IMR-90 (cell line): Measurements from ENCODE around the gene CDC25B. TPM values are rescaled to one million over a fixed set of nuclear protein-coding genes. Genes with fewer than 3 reads are reported as not detected.

Experiments used
- ATAC-seq: fragments of 200-7000 bp; cut with Tn5 transposase; 2 replicates; pipeline ENCODE4 v1.9.1; 2020; ENCODE audit warnings: low read depth, mild to moderate bottlenecking, moderate library complexity
- BruUV-seq: library from RNA; stranded (reverse); fragments of 400-500 nt; replicated peaks from 2 replicates; lab custom pipeline; 2021; lab: Mats Ljungman, UMichigan
- CTCF ChIA-PET: fragments of 300-600 bp; formaldehyde crosslinking; extraction: SDS; loops from one replicate; lab custom pipeline; 2021; ENCODE audit warnings: antibody characterized with exemption; lab: Yijun Ruan, JAX
- POLR2A ChIA-PET: fragments of 300-600 bp; sonication (Branson Sonifier 250); formaldehyde crosslinking; loops from one replicate; lab custom pipeline; 2022; ENCODE audit warnings: antibody characterized with exemption; ENCODE audit not compliant: unreplicated experiment; lab: Charles Lee
- DNase-seq: peaks from one replicate; pipeline ENCODE4 v3.0.0; 2013
- H2AFZ ChIP-seq: replicated peaks from 2 replicates; pipeline ENCODE3; 2013; ENCODE audit warnings: low read length, mild to moderate bottlenecking; ENCODE audit not compliant: poor library complexity
- H2AK5ac ChIP-seq: 2 replicates; pipeline ENCODE4 v1.6.1; 2013; ENCODE audit warnings: low read depth, low read length, inconsistent platforms
- H2AK9ac ChIP-seq: replicated peaks from 2 replicates; pipeline ENCODE3; 2013; ENCODE audit warnings: mild to moderate bottlenecking, low read depth, low read length, moderate library complexity; ENCODE audit not compliant: poor library complexity
- H2BK120ac ChIP-seq: 2 replicates; pipeline ENCODE4 v1.6.1; 2013; ENCODE audit warnings: low read depth, low read length, inconsistent platforms
- H2BK15ac ChIP-seq: 3 replicates; pipeline ENCODE4 v1.6.1; 2013; ENCODE audit warnings: low read depth, low read length, inconsistent platforms
- H2BK20ac ChIP-seq: 2 replicates; pipeline ENCODE4 v1.6.1; 2013; ENCODE audit warnings: low read depth, mild to moderate bottlenecking, inconsistent platforms, low read length, moderate library complexity
- H2BK5ac ChIP-seq: 2 replicates; pipeline ENCODE4 v1.6.1; 2013; ENCODE audit warnings: mild to moderate bottlenecking, low read depth, low read length, inconsistent platforms; ENCODE audit not compliant: poor library complexity, severe bottlenecking
- H3K14ac ChIP-seq: replicated peaks from 2 replicates; pipeline ENCODE4 v1.6.1; 2013; ENCODE audit warnings: low read depth, low read length, inconsistent platforms
- H3K18ac ChIP-seq: 2 replicates; pipeline ENCODE4 v1.6.1; 2013; ENCODE audit warnings: low read depth, low read length, control low read depth
- H3K23ac ChIP-seq: 2 replicates; pipeline ENCODE4 v1.6.1; 2013; ENCODE audit warnings: low read depth, low read length, inconsistent platforms
- H3K27ac ChIP-seq: 2 replicates; pipeline ENCODE4 v1.5.1; 2013; ENCODE audit warnings: mild to moderate bottlenecking, control low read depth, low read length; ENCODE audit not compliant: insufficient read depth
- H3K27me3 ChIP-seq: 2 replicates; pipeline ENCODE4 v1.6.1; 2013; ENCODE audit warnings: low read length; ENCODE audit not compliant: control insufficient read depth, insufficient read depth
- H3K36me3 ChIP-seq: 2 replicates; pipeline ENCODE4 v1.6.1; 2013; ENCODE audit warnings: low read length, mixed read lengths; ENCODE audit not compliant: control insufficient read depth, insufficient read depth
- H3K4ac ChIP-seq: 2 replicates; pipeline ENCODE4 v1.6.1; 2013; ENCODE audit warnings: low read depth, low read length, inconsistent platforms
- H3K4me1 ChIP-seq: 2 replicates; pipeline ENCODE4 v1.6.1; 2013; ENCODE audit warnings: low read length, mixed read lengths; ENCODE audit not compliant: control insufficient read depth, insufficient read depth
- H3K4me2 ChIP-seq: 2 replicates; pipeline ENCODE4 v1.6.1; 2013; ENCODE audit warnings: low read depth, mild to moderate bottlenecking, control low read depth, low read length, moderate library complexity
- H3K4me3 ChIP-seq: 2 replicates; pipeline ENCODE4 v1.5.1; 2013; ENCODE audit warnings: low read depth, mild to moderate bottlenecking, control low read depth, low read length, moderate library complexity; ENCODE audit not compliant: insufficient read depth
- H3K56ac ChIP-seq: 2 replicates; pipeline ENCODE4 v1.6.1; 2013; ENCODE audit warnings: low read length, inconsistent platforms; ENCODE audit not compliant: insufficient read depth; ENCODE audit errors: extremely low read depth
- H3K79me1 ChIP-seq, 2 experiments: 2 replicates each; pipeline ENCODE4 v1.6.1; 2013; ENCODE audit warnings: low read length in 2 of 2, inconsistent platforms in 1 of 2, low read depth in 1 of 2
- H3K9ac ChIP-seq: 2 replicates; pipeline ENCODE4 v1.6.1; 2013; ENCODE audit warnings: low read depth, low read length, control low read depth
- H3K9me1 ChIP-seq: 2 replicates; pipeline ENCODE4 v1.6.1; 2013; ENCODE audit warnings: low read length, inconsistent platforms; ENCODE audit not compliant: insufficient read depth
- H3K9me3 ChIP-seq: 2 replicates; pipeline ENCODE4 v1.6.1; 2013; ENCODE audit warnings: low read length; ENCODE audit not compliant: control insufficient read depth, insufficient read depth
- H4K20me1 ChIP-seq: 2 replicates; pipeline ENCODE4 v1.6.1; 2013; ENCODE audit warnings: low read length, inconsistent platforms; ENCODE audit not compliant: insufficient read depth
- H4K5ac ChIP-seq: 2 replicates; pipeline ENCODE4 v1.6.1; 2013; ENCODE audit warnings: mild to moderate bottlenecking, low read depth, low read length, control low read depth
- H4K8ac ChIP-seq, 2 experiments: 2 replicates each; pipeline ENCODE4 v1.6.1; 2013; ENCODE audit warnings: low read depth in 2 of 2, low read length in 2 of 2, control low read depth in 1 of 2, inconsistent platforms in 1 of 2
- H4K91ac ChIP-seq: 2 replicates; pipeline ENCODE4 v1.6.1; 2013; ENCODE audit warnings: low read depth, low read length, inconsistent platforms; ENCODE audit not compliant: insufficient read depth
- CTCF ChIP-seq: conservative IDR thresholded peaks from 2 replicates; pipeline ENCODE4 v1.5.1; 2012; ENCODE audit warnings: mild to moderate bottlenecking, low read depth, low read length, improper control_type of control experiment
- FOS ChIP-seq: fragments of 150-350 bp; IDR thresholded peaks from 2 replicates; pipeline ENCODE4 v1.6.1; 2016; ENCODE audit warnings: low read depth, low read length
- MAFK ChIP-seq: IDR thresholded peaks from 2 replicates; pipeline ENCODE4 v1.6.1; 2012; ENCODE audit warnings: low read depth, low read length, improper control_type of control experiment
- WGBS, 2 experiments: methylation state at CpG; one replicate each; pipeline versions ENCODE4 v1.1.5 to v1.1.7; 2013; ENCODE audit warnings: missing lambda C conversion rate in 2 of 2; ENCODE audit not compliant: insufficient read length in 1 of 2; ENCODE audit errors: extremely low coverage in 2 of 2; 5-methylcytosine and 5-hydroxymethylcytosine counted together
- dilution Hi-C: fragments of 300-500 bp; cut with HindIII; formaldehyde crosslinking; loops from one replicate; pipeline ENCODE4 v1.14.3; 2018; ENCODE audit warnings: low sequenced_read_pairs; ENCODE audit not compliant: unreplicated experiment
- in situ Hi-C: fragments of 300-500 bp; cut with MboI; formaldehyde crosslinking; loops from 3 replicates; pipeline ENCODE4 v1.14.3; 2019; ENCODE audit warnings: low sequenced_read_pairs, inconsistent platforms, mixed read lengths
- intact Hi-C: fragments of 100-400 bp; cut with micrococcal nuclease; formaldehyde crosslinking; loops from 2 replicates; pipeline ENCODE4 v1.10.0; 2022
- polyA plus RNA-seq, 3 experiments: library from polyadenylated mRNA; depleted of rRNA; stranded (reverse); fragments of >200 nt; gene quantifications; 2 replicates each; pipeline ENCODE4 v1.2.3, GENCODE V29; 2012; ENCODE audit warnings: low replicate concordance in 1 of 3
- total RNA-seq: library from RNA; depleted of rRNA; stranded (reverse); fragments of >200 nt; gene quantifications from 2 replicates; pipeline ENCODE4 v1.2.3, GENCODE V29; 2012

CDC25B gene
- total and polyA plus RNA-seq, 2 of the 4 experiments (the other 2 are of a cell fraction), result 14.5 to 50.5 TPM

DNA sequence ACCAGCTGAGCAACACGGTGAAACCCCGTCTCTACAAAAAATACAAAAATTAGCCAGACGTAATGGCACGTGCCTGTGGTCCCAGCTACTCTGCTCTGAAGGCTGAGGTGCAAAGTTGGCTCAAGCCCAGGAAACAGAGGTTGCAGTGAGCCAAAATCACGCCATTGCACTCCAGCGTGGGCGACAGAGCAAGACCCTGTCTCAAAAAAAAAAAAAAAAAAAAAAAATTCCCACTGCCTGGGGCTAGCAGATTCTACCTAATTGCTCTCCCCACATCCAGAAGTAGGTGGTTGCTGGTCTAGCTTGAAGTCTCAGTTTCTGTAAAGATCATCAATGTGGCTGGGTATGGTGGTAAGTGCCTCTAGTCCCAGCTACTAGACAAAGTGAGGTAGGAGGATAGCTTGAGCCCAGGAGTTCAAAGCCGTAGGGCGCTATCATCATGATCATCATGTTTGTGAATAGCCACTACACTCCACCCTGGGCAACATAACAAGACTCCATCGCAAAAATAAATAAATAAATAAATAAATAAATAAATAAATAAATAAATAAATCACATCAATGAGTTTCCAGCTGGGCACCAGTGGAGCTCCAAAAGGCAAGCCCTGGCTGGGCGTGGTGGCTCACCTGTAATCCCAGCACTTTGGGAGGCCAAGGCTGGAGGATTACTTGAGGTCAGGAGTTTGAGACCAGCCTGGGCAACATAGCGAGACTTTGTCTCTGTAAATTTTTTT lies 17.9 kb downstream of the CDC25B start:
- no peak overlapping the region for H3K23ac ChIP-seq
- in situ Hi-C loops, result no loop called here

More for the DNA sequence above, 17.9 kb downstream of the CDC25B start:
- Histone ChIP-seq H3K27ac (no peak overlapping the region), H3K36me3 (no peaks in the 10 kb centered on the region), H3K79me1 (peaks cover 4 to 28% of the 10 kb centered on the region in 2 experiments; a peak in 3 of 4 replicates), H3K27me3 (no peaks in the 10 kb centered on the region), H4K91ac (no peak overlapping the region), H2BK15ac (peak overlapping the region; percentile 88; the same call in 1 of the 3 replicates), H4K5ac (no peak overlapping the region), H4K8ac (no peak overlapping the region; a peak in 2 of 4 replicates), H3K9me1 (peaks cover 19% of the 10 kb centered on the region), H3K9ac (no peak overlapping the region), H3K4ac (peak overlapping the region; percentile 91), H3K14ac (no peak overlapping the region), H2BK5ac (no peak overlapping the region), H3K9me3 (no peaks in the 10 kb centered on the region), H3K4me2 (no peak overlapping the region), H4K20me1 (no peaks in the 10 kb centered on the region), H3K18ac (no peak overlapping the region), H3K4me1 (peaks cover 15% of the 10 kb centered on the region), H2AFZ (no peak overlapping the region), H2AK5ac (peak overlapping the region; percentile 98; the same call in 1 of the 2 replicates), H2BK120ac (peak overlapping the region; percentile 62; the same call in 1 of the 2 replicates), H3K56ac (no peak overlapping the region), H3K4me3 (no peak overlapping the region), H2AK9ac (no peak overlapping the region), H2BK20ac (peak overlapping the region; percentile 52; the same call in 1 of the 2 replicates)
- intact Hi-C loops (loop anchor here (2.0 kb wide), 1 partner anchor 15 kb away; no protein-coding TSS in a partner anchor), dilution Hi-C loops (no loop called here)
- WGBS, 2 experiments, result 88% methylated on average over 2 of the region's 12 CpGs; no CpG with 5 or more reads in 1 of the 2 experiments
- no peak for ATAC-seq
- BruUV-seq, result no TSS peak
- DNase-seq, result no peak
- TF ChIP-seq CTCF (no peak), FOS (no peak), MAFK (no peak)
- CTCF ChIA-PET, result no interaction called here
- POLR2A ChIA-PET, result no interaction called here
